CD4-positive, alpha-beta T cell treated with Interleukin-12 subunit alpha and Interleukin-12 subunit beta, for 1 hour (primary cell): ENCODE data around the gene SORCS2.

Source experiments
- DNase-seq: peaks from one replicate; pipeline ENCODE4 v3.0.0-alpha.2; 2020

SORCS2 gene

DNA sequence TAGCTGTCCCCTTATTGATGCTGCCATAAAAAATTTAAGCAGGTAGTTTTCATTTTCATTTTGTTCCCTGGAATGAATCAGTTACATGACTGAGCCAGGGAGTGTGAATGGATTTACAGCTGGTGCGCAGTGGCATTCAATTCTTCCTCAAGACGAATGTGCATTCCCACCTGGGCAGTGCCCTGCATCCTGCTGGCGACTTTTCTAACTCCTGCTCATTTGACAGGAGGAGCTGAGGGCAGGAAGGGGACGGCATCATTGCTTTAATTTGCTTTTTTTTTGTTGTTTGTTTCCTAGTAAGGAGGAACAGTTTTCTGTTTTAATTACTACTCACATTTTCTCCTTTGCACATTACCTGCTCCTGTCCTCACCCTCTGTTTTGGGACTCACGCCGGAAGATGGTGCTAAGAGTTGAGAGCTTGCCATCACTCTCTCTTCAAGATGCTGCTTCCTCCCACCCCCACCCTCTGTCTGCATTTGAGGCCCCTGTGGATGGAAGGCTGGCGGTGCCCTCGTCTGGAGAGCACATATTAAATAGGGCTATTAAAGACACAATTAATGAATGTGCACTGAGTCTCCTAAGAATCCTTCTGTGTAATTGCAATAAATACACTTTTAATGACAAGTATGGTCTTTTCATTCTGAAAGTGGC, 206.6 kb downstream of the SORCS2 start:
- no peak for DNase-seq

DNA sequence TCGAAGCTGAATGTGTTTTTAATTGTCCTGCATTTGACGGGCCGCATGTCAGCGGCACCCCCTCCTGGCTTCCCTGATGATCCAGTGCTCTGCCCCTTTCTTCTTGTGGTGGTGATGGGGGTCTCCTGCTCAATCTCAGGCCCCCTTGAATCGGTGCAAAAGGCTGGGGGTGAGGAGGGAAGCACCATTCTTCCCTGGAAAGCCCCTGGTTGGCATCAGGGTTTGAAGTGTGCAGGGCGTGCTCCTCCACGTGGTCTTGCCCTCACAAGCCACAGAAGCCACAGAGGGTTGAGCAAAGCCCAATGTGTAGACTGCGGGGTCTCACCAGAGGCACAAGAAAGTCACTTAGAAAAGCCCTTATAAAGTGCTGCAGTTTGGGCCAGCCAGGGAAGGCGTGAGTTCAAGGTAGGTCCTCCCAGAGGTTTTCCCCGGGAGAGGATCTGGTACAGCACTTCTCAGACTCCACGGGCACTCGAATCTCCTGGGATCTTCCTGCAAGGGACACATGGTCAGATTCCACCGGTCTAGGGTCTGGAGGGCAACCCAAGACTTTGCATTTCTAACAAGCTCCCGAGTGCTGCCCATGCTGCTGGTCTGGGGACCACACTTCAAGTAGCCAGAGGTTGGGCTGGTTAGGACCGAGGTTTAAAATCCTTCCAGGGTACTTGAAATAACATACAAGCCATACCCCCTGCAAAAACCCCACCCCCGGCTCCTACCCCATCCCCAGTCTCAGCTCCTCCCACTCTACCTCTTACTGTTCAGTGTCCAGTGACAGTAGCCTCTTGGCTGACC, 207.3 kb downstream of the SORCS2 start:
- DNase-seq, result no peak

DNA sequence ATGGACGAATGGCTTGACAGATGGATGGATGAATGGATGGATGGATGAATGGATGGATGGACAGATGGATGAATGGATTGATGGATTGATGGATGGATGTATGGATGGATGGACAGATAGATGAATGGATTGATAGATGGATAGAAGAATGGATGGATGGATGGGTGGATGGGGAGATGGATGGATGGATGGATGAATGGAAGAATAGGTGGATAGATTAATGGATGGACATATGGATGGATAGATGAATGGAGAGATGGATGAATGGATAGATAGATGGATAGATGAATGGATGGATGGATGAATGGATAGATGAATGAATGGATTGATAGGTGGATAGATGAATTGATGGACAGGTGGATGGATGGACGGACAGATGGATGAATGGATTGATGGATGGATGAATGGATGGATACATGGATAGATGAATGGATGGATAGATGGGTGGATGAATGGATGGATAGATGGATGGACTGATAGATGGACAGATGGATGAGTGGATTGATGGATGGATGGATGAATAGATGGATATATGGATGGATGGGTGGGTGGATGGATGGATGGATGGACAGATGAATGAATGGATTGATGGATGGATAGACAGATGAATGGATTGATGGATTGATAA, 208.4 kb downstream of the SORCS2 start:
- DNase-seq, result no peak

DNA sequence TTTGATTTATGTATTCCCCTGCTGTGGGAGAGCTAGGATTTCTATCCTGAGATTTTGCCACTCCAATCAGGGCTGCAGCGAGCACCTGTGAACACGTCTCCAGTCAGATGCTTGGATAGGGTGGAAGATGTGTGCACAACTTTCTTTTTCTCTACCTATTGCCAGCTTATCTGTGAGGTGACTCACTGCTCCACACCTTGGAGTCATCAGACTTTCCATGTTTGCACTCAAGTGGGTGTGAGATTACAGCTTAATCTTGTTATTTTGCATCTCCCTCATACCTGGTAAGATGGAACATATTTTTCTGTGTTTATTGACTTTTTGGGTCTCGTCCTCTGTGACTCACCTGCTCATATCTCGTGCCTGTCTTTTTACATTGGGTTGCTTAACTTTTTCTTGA, 210.2 kb downstream of the SORCS2 start:
- no peak for DNase-seq

DNA sequence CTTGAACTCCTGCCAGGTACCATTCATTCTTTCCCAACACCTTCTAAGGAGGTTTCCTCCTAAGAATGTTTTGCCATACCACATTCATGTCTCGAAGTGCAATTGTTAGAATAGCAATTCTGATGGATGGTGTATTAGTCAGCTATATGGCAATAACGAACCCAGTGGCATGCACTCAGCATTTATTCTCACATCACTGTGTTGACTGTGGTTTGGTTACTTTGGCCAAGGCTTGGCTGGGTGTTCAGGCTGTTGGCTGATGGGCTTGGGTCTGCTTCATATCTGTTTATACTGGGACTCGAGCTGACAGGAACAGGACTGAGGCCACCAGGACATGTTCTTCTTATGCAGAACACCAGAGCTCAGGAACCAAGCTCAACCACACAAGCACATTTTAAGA, 210.7 kb downstream of the SORCS2 start:
- no peak for DNase-seq

DNA sequence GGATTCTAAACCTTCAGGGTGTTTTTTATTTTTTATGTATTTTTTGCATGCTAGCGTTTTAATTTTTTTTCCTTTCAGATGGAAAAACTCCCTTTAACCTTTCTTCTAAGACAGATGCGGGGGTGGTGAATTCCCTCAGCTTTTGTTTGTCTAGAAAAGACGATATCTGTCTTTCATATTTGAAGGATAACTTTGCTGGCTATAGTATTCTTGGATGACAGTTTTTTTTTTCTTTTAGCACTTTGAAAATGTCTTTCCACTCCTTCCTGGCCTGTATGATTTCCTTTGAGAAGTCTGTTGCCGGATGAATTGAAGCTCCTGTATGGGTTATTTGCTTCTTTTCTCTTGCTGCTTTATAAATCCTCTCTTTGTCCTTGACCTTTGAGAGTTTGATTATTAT, 215.8 kb downstream of the SORCS2 start:
- DNase-seq, result no peak

DNA sequence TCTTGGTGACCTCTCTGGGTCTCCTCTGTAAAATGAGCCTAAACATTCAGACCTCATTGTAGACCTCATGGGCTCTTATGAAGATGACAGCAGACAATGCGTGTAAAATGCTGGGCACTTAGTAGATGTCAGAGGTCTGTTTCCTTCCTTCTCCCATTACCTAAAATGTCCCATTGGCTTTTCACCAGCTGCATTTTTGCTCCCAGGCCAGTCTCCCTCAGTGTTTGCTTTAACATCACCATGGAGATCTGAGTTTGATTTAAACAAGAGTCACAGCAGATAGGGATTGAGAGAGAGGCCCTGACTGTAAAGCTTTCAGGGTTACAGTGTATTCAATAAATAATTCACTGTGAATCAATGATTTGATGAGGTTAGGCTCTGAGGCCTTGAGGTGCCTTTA, 218.1 kb downstream of the SORCS2 start:
- no peak for DNase-seq

DNA sequence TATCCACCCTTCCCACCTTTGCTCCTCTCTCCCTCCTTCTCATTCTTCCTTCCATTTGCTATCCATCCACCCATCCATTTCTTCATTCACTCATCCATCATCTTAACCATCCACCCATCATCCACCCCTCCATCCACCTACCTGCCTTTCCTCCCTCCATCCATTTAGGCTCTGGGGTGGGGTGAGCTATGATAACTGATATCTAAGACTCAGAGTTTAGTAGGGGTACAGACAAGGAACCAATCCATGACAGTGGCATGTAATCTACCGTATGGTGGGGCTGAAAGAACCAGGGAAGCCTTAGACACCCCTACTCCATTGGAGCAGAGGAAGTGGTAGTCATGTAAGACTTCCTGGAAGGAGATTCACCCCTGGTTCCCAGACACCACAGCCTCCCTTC, 219.2 kb downstream of the SORCS2 start:
- DNase-seq, result no peak

DNA sequence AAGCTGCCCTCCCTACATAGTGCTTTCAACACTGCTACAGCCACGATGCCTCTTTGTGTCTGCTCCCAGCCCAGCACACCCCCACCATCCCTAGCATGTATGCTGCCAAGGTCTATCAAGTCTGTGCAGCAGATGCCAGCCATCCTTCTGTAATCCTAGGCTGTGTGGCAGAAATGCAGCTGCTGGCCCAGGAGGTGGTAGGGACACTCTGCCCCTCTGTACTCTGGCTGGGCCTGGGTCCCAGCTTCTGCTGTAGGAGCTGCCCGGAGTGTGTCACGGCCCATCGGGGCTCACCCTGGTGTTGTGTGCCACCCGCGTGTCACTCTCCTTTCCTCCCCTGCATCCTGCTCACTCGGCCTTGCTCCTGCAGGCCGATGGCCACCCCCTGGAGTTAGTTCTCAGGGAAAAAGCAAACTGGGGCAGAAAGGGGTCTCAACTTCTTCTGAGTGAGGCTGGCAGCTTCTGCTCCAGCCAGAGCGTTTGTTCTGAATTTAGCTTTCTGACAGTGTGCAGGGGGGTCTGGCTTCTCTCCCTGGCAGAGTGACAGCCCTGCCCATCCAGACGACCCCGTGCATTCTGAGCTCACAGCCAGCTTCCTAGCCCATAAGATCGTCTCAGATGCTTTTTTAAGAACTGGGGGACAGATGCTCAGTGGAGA, 219.7 kb downstream of the SORCS2 start:
- no peak for DNase-seq

DNA sequence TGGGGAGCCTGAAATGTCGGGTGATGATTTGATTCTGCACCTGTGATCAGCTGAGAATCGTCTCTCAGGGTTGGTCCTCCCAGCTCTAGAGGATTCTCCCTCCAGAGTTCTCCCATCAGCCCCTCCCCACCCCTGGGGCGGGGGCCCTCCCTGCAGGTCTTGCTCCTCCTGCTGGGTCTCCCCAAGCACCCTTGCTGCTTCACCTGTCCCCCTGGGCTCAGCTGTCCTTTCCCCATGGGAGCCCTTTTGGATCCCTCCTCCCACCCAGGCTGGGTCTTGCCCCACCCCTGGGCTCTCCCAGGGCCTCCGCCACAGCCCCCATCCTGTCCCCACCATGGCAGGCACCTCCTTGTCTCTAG, 220.2 kb downstream of the SORCS2 start:
- DNase-seq, result no peak

DNA sequence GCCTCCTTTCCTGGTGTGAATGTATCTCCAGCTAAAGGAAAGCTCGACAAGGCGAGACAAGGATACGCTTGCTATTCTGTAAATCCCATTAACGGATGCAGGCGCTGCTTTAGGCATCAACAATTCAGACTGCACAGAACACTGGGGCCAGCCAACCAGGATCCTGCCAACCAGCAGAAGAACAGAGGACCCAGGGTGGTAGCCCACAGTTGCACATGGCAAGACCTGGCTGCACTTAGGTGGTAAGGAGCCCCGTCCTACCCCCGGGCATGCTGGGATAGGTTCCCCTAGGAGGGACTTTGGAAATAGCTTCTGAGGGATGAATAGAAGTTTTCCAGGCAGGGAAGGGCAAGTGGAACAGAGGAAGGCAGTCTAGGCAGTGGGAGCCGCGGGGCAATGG, 221.7 kb downstream of the SORCS2 start:
- no peak for DNase-seq

DNA sequence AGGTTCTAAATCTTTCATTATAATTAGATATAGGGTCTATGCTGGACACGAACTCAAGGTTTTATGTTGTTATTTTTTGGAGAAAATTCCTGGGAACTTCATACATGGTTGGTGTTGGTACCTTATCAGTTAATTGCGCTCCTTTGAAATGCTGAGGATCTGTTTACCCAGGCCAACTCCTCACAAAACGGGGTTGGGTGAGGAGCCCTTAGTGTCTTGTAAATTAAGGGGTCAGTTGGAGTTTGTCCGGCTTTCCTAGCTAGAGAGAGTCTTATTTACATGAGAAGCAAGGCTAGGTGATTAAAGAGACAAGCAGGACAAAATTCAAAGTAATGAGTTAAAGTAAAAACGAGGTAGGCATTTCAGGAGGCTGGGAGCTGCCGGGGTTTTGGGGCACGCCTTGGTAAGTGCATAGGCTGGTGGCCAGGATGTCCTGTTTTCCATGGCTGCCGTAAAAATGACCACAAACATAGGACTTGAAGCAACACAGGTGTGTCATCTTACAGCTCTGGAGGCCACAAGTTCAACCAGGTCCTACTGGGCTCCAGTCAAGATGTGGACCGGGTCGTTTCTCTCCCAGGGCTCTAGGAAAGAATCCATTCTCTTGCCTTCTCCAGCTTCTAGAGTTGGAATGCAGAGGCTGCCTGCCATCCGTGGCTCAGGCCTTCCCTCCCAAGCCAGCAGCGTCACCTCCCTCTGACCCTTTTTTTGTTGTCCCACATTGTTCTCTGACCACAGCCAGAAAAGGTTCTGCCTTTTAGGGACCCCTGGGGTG, 222.6 kb downstream of the SORCS2 start:
- no peak for DNase-seq

DNA sequence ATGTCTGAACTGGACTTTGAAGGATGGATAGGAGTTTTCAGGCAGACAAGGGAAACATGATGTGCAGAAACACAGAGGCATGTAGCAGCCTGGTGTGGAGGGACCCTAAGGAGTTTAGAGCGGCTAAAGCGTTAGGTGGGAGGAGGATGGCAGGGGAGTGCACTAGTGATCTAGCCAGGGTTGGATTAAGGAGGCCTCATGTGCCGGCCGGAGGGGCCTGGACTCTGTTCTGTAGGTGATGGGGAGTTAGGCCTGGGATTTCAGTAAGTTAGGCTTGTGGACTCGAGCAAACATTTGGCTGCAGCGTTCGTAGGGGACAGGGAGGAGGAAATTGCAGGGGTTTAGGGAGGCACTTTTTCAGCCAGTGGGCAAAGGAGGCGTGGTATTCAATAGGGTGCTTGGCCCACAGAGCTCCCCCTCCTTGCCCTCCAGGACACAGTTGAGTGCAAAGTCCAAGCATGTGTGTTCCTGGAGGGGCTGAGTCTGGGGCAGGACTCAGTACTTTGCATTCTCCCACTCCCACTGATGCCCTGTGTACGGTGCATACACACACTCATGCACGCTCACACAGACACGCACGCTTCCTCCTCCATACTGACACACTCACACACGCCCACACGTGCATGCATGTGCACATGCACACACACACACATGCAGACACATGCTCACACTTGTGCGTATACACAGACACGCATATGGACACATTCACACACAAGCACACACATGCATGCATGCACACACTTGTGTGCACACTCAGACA, 223.8 kb downstream of the SORCS2 start:
- no peak for DNase-seq

DNA sequence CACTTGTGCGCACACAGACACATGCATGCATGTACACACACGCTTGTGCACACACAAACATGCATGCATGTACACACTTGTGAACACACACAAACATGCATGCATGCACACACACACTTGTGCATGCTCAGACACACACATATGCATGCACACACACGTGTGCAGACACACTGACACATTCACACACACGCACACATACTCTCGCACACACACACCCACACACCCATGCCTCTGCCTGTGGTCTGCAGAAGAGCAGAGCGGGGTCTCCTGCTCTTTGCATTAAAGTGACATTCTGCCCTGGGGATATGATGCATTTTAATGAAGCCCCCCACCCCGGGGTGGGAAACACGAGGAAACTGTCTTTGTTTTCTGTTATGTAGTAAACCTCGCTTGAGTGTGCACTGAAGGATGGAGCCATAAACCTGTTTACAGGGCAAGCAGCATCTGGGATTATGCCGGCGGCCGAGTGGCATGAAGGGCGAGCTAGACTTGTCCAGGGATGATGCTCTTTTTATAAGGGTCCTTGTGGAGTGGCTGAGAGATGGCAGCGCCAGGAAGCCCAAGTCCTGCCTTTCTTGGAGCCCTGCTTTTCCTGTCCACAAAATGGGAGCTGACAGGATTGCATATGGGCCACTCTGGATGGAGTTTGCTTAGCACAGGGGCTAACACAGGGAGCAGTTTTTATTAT, 224.6 kb downstream of the SORCS2 start:
- DNase-seq, result no peak

DNA sequence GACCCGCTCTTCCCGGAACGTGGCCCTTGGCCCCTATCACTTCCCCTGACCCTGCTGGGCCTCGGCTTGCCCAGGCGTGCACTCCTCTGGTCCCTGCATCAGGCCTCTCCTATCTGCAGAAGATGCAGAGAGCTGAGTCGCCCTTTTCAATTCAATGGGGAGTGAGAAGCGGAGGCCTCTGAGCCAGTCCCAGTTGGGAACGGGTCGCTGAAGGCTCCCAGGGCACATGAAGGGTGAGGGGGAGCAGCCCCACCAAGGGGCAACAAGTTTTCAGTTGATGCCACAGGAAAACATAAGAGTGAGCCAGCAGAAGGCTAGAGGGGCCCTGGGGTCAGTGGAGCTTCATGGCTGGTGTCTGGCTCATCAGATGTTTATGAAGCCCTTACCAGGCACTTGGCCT, 225.3 kb downstream of the SORCS2 start:
- DNase-seq, result no peak

DNA sequence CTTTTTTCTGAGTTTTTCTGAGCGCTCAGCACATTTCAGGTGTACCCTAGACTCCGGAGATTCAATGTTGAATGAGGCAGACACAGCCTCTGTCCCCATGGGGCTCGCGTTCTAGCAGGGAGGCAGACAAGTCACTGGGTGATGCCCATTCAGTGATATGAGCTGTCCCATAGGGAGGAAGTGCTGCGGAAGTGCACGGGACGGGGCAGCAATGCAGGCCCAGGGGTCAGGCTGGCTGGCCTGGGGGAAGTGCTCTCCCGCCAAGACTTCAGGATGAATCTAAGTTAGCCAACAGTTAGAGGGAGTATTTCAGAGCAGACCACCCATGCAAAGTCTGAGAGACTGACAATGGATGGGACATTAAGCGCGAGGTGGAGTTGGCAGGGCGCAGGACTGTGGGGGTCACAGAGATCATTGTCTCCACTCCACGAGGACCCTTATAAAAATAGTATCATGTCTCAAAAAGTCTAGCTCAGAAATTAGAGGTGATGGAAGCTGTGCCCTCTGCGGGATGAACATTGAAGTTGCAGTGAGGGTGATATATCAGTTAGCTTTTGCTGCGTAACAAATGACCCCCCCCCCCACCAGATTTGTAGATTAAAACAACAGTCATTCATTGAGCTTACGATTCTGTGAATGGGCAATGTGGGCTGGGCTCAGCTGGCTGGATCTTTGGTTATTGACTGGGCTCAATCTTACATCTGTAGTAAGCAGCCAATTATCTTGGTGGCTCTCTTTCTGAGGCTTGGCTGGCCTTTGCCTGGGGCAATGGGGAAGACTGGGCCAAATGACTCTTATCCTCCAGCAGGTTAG, 226.0 kb downstream of the SORCS2 start:
- DNase-seq, result no peak

DNA sequence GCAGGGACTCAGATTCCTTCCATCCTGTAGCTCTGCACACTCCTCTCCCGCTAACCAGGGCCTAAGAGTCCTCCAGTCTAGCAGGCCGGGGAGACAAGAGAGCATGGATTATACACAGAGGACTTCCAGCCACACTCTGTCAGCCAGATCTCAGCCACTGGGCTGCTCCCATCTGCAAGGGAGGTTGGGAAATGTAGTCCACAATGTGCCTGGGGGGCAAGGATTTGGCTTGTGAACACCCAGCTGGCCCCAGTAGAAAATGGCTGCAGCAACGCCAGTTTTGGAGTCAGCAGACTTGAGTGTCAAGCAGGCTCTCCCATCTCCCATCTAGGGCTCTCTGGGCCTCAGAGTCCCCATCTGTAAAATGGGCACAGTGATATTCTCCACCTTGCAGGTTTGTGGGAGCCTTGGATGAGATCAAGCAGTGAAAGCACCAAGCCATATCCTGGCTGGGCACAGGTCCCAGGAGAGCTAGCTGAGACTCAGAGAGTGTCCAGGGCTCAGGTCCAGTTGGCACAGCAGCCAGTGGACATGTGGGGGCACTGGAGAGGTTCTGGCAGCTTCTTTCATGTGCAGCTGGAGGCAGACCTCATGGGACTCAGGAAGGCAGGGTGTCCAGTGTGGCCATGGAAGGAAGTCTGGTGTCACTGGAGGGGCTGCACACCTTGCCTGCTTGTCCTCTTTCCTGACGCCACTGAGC, 227.8 kb downstream of the SORCS2 start:
- DNase-seq, result no peak

DNA sequence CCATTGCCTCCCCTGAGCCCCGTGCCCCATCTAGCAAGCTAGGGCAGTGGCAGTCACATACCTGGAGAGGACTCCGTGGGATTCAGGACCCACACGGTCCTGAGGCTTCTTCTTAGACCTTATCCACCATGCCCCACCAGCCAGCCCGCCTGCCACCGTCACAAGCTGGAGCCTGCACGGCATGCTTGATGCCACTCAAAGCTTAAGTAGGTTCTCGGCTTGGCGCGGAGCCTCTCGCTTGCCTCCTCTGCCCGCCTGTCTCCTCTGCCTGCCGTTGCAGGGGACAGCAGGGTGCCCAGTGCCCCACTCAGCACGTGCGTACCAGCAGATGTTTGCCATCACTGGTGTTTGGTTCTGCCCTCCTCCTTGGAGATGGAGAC, 228.3 kb downstream of the SORCS2 start:
- DNase-seq, result no peak

DNA sequence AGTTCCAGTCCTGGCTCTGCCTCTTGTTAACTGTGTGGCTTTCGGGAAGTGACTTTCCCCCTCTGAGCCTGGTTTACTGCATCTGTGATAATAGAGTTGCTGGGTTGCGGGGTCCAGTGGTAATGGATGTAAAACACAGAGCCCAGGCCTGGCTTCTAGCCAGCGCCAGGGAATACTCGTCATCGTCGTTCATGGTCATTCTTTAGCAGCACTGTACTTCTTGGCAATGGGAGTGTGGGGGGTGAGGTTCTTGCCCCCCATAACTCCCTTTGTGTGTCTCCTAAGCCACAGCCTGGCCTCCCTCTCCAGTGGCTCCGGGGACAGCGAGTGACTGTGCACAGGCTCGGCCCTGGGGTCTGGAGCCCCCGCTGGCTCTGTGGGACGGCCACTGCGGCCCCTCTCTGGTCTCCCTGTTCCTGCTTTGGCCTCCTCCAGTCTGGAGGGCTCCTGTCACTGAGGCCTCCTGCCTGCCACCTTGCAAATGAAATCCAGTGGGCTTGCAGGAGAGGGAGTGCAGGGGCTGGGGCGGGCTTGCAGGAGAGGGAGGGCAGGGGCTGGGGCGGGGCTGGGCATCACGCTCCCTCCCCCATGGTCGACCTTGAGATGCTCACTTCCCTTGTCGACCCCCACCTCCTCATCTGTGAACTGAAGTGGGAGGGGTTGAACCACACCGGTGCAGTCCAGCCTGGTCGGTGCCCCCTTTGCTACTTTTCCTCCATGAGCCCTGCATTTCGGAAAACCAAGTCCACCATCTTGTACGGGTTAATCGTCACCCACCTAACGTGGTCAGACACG, 229.2 kb downstream of the SORCS2 start:
- DNase-seq, result no peak
